CD14-positive monocyte (primary cell): ENCODE results near the gene CCDC112. TPM values are rescaled to one million over a fixed set of nuclear protein-coding genes. Genes with fewer than 3 reads are reported as not detected.

Experiments used
- DNase-seq, 3 donors: peaks; one replicate each; pipeline ENCODE4 v3.0.0-alpha.2; 2011 to 2022
- H2AFZ ChIP-seq: 2 replicates; pipeline ENCODE4 v1.6.0; 2012; ENCODE audit warnings: mild to moderate bottlenecking, low read depth, low read length, inconsistent platforms; ENCODE audit not compliant: insufficient read depth, poor library complexity, severe bottlenecking
- H3K27ac ChIP-seq, 2 donors: 1 replicate in 1 of 2; 2 replicates in 1 of 2; pipeline ENCODE4 v1.5.1; 2012 to 2013; ENCODE audit warnings: low read length in 2 of 2, control low read depth in 1 of 2, inconsistent platforms in 1 of 2, low read depth in 1 of 2, mild to moderate bottlenecking in 1 of 2
- H3K27me3 ChIP-seq, 2 donors: one replicate each; pipeline versions ENCODE4 v1.6.0 to v1.6.1; 2011 to 2013; ENCODE audit warnings: low read length in 2 of 2; ENCODE audit not compliant: control insufficient read depth in 2 of 2, insufficient read depth in 2 of 2
- H3K36me3 ChIP-seq, 2 donors: replicated peaks in 1 of 2; 1 replicate in 1 of 2; 2 replicates in 1 of 2; pipeline versions ENCODE4 v1.5.1 to v1.6.1; 2012 to 2013; ENCODE audit warnings: low read length in 2 of 2, control low read depth in 1 of 2, inconsistent platforms in 1 of 2, mild to moderate bottlenecking in 1 of 2; ENCODE audit not compliant: insufficient read depth in 2 of 2, control insufficient read depth in 1 of 2
- H3K4me1 ChIP-seq, 2 donors: 1 replicate in 1 of 2; 2 replicates in 1 of 2; pipeline versions ENCODE4 v1.5.1 to v1.6.1; 2012 to 2013; ENCODE audit warnings: low read length in 2 of 2, control low read depth in 1 of 2, inconsistent platforms in 1 of 2, mild to moderate bottlenecking in 1 of 2, moderate library complexity in 1 of 2; ENCODE audit not compliant: insufficient read depth in 2 of 2, control insufficient read depth in 1 of 2
- H3K4me2 ChIP-seq: replicated peaks from 2 replicates; pipeline ENCODE3; 2012; ENCODE audit warnings: low read length, moderate library complexity, mild to moderate bottlenecking; ENCODE audit not compliant: poor library complexity, severe bottlenecking; ENCODE audit errors: extremely low read depth
- H3K4me3 ChIP-seq, 3 experiments: fragments of 200-600 bp in 1 of 3; sonication (generic) in 1 of 3; replicated peaks in 1 of 3; 1 replicate in 2 of 3; 2 replicates in 1 of 3; pipeline ENCODE4 v1.5.1; 2011 to 2013; ENCODE audit warnings: low read length in 3 of 3, mild to moderate bottlenecking in 3 of 3, control low read depth in 2 of 3, low read depth in 2 of 3, inconsistent platforms in 1 of 3, moderate library complexity in 1 of 3
- H3K79me2 ChIP-seq: 2 replicates; pipeline ENCODE4 v1.6.0; 2012; ENCODE audit warnings: mild to moderate bottlenecking, control low read depth, inconsistent platforms, low read length, moderate library complexity; ENCODE audit not compliant: insufficient read depth
- H3K9ac ChIP-seq: 2 replicates; pipeline ENCODE4 v1.6.0; 2017; ENCODE audit warnings: low read length, mild to moderate bottlenecking; ENCODE audit not compliant: insufficient read depth, poor library complexity, severe bottlenecking
- H3K9me3 ChIP-seq, 2 donors: replicated peaks in 1 of 2; 1 replicate in 1 of 2; 2 replicates in 1 of 2; pipeline versions ENCODE4 v1.5.1 to v1.6.1; 2012 to 2013; ENCODE audit warnings: low read length in 2 of 2, control low read depth in 1 of 2; ENCODE audit not compliant: control insufficient read depth in 1 of 2, insufficient read depth in 1 of 2
- H4K20me1 ChIP-seq: 2 replicates; pipeline ENCODE4 v1.6.0; 2012; ENCODE audit warnings: mild to moderate bottlenecking, low read length, control low read depth, moderate library complexity; ENCODE audit not compliant: insufficient read depth
- H3K27ac Mint-ChIP-seq, 7 donors: one replicate each; pipeline ENCODE4 v1.8.0; 2020; ENCODE audit warnings: mild to moderate bottlenecking in 7 of 7, mixed read lengths in 7 of 7, moderate library complexity in 6 of 7, inconsistent platforms in 2 of 7
- H3K27me3 Mint-ChIP-seq, 3 donors: one replicate each; pipeline ENCODE4 v1.8.0; 2021 to 2022; ENCODE audit warnings: low read depth in 3 of 3, mild to moderate bottlenecking in 3 of 3, mixed read lengths in 3 of 3, moderate library complexity in 3 of 3, inconsistent platforms in 1 of 3
- H3K36me3 Mint-ChIP-seq, 2 donors: one replicate each; pipeline ENCODE4 v1.8.0; 2020; ENCODE audit warnings: mixed read lengths in 2 of 2, inconsistent platforms in 1 of 2, mild to moderate bottlenecking in 1 of 2
- H3K4me1 Mint-ChIP-seq: one replicate; pipeline ENCODE4 v1.8.0; 2020; ENCODE audit warnings: mild to moderate bottlenecking, mixed read lengths
- H3K4me3 Mint-ChIP-seq, 2 donors: one replicate each; pipeline ENCODE4 v1.8.0; 2020; ENCODE audit warnings: mild to moderate bottlenecking in 2 of 2, mixed read lengths in 2 of 2, moderate library complexity in 1 of 2
- H3K9me3 Mint-ChIP-seq, 7 donors: one replicate each; pipeline ENCODE4 v1.8.0; 2020 to 2022; ENCODE audit warnings: mixed read lengths in 7 of 7, mild to moderate bottlenecking in 6 of 7, moderate library complexity in 6 of 7, inconsistent platforms in 2 of 7
- WGBS: methylation state at CpG from one replicate; pipeline ENCODE4 v1.1.5; 2013; ENCODE audit warnings: missing lambda C conversion rate; ENCODE audit not compliant: insufficient coverage; 5-methylcytosine and 5-hydroxymethylcytosine counted together
- intact Hi-C, 2 donors: fragments of 100-400 bp; cut with micrococcal nuclease; formaldehyde crosslinking; loops; one replicate each; pipeline versions ENCODE4 v1.15.0 to v1.15.1; 2023
- polyA plus RNA-seq, 3 donors: library from polyadenylated mRNA; depleted of rRNA in 1 of 3; unstranded in 2 of 3; stranded (reverse) in 1 of 3; fragments of 300-500 nt in 2 of 3; fragments of >200 nt in 1 of 3; fragmentation: Illumina TruSeq in 2 of 3; gene quantifications; 1 replicate in 2 of 3; 2 replicates in 1 of 3; pipeline ENCODE4 v1.2.3, GENCODE V29; 2012 to 2021
- TF ChIP-seq, protein P1 (sequence below): fragments of 200-600 bp; IDR thresholded peaks from one replicate; pipeline ENCODE4 v1.8.0; 2022; ENCODE audit warnings: antibody characterized with exemption, mild to moderate bottlenecking

Gene CCDC112
- polyA plus RNA-seq, 3 donors, result 4.3 to 6.2 (median 5.9) TPM

DNA sequence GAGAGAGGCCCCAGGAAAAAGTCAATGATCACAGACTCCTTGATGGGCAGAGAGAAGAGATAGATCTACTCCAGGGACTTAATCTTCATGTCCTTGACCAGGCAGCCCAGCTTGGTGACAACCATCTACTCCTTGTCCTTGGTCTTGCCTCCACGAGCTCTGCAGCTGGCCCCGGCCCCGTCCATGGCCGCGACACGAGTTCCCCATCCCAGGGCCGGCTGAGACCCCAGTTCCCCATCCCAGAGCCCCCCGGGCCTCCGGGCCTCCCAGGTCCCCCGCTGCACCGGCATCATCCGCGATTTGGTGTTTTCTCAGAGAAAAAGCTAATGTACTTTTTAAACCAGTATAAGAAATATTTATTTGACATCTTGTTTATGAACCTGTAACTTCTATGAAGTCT is 31.2 kb downstream of the CCDC112 start:
- DNase-seq, result no peak
- TF ChIP-seq, protein P1, sequence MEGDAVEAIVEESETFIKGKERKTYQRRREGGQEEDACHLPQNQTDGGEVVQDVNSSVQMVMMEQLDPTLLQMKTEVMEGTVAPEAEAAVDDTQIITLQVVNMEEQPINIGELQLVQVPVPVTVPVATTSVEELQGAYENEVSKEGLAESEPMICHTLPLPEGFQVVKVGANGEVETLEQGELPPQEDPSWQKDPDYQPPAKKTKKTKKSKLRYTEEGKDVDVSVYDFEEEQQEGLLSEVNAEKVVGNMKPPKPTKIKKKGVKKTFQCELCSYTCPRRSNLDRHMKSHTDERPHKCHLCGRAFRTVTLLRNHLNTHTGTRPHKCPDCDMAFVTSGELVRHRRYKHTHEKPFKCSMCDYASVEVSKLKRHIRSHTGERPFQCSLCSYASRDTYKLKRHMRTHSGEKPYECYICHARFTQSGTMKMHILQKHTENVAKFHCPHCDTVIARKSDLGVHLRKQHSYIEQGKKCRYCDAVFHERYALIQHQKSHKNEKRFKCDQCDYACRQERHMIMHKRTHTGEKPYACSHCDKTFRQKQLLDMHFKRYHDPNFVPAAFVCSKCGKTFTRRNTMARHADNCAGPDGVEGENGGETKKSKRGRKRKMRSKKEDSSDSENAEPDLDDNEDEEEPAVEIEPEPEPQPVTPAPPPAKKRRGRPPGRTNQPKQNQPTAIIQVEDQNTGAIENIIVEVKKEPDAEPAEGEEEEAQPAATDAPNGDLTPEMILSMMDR, result no peak

DNA sequence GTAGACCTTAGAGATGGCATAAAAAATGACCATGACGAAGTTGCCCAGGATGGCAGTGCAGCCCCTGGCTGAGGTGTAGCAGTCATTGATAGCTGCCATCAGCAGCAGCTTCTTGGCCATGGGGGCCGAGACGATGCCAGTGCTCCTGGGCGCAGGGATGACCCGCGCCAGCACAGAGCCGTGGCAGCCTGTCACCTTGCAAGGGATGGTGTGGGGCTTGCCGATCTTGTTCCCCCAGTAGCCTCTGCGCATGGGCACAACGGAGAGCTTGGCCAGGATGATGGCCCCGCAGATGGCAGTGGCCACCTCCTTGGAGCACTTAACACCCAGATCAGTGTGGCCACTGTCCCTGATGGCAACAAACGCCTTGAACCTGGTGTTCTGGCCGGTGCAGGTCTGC is 31.7 kb downstream of the CCDC112 start:
- Mint-ChIP-seq H3K9me3 (peaks cover 0 to 3% (median 0%) of the 10 kb centered on the region in 7 donors), H3K4me1 (peaks cover 32% of the 10 kb centered on the region), H3K27me3 (no peaks in the 10 kb centered on the region), H3K36me3 (peaks cover 17 to 24% of the 10 kb centered on the region in 2 donors), H3K27ac (peak overlapping the region in 1 of 7 donors; percentile 3), H3K4me3 (peak overlapping the region in 1 of 2 donors; percentile 15)
- 100% methylated on average over 10 of the region's 13 CpGs for WGBS
- H3K4me2 ChIP-seq, result no peak overlapping the region
- peaks cover 23% of the 10 kb centered on the region for H4K20me1 ChIP-seq
- no peaks in the 10 kb centered on the region for H3K9me3 ChIP-seq
- no peaks in the 10 kb centered on the region for H3K27me3 ChIP-seq
- H3K79me2 ChIP-seq, result peaks cover 28% of the 10 kb centered on the region
- peaks cover 19 to 30% of the 10 kb centered on the region in 2 donors for H3K4me1 ChIP-seq
- H3K9ac ChIP-seq, result no peak overlapping the region
- intact Hi-C loops, result loop anchor here in 1 of 2 donors (10.0 kb wide), 1 partner anchor 90 kb away; no protein-coding TSS in a partner anchor
- no peak overlapping the region for H3K4me3 ChIP-seq
- H2AFZ ChIP-seq, result no peak overlapping the region
- TF ChIP-seq, protein P1, result no peak
- no peak overlapping the region for H3K27ac ChIP-seq
- peaks cover 3 to 15% of the 10 kb centered on the region in 2 donors for H3K36me3 ChIP-seq
- no peak for DNase-seq

More for the DNA sequence above, 31.2 kb downstream of the CCDC112 start:
- Mint-ChIP-seq H3K36me3 (peaks cover 17 to 28% of the 10 kb centered on the region in 2 donors), H3K27me3 (no peaks in the 10 kb centered on the region), H3K27ac (peak overlapping the region in 1 of 7 donors; percentile 3), H3K4me3 (no peak overlapping the region), H3K9me3 (peaks cover 0 to 3% (median 0%) of the 10 kb centered on the region in 7 donors), H3K4me1 (peaks cover 28% of the 10 kb centered on the region)
- WGBS, result 98% methylated on average over 6 of the region's 13 CpGs
- Histone ChIP-seq H3K36me3 (peaks cover 3 to 15% of the 10 kb centered on the region in 2 donors), H3K4me2 (no peak overlapping the region), H3K27ac (no peak overlapping the region), H2AFZ (no peak overlapping the region), H3K4me1 (peaks cover 18 to 25% of the 10 kb centered on the region in 2 donors), H3K4me3 (no peak overlapping the region), H3K9ac (no peak overlapping the region), H3K79me2 (peaks cover 24% of the 10 kb centered on the region), H3K27me3 (no peaks in the 10 kb centered on the region), H3K9me3 (no peaks in the 10 kb centered on the region), H4K20me1 (peaks cover 19% of the 10 kb centered on the region)
- intact Hi-C loops, result loop anchor here in 1 of 2 donors (10.0 kb wide), 1 partner anchor 90 kb away; no protein-coding TSS in a partner anchor
